ENCODE data around the gene ZNF521. TPM values are rescaled to one million over a fixed set of nuclear protein-coding genes. Genes with fewer than 3 reads are reported as not detected.

The ZNF521 gene
- total RNA-seq, 3 donors from 2014 or later: 30.2 to 67.5 (median 51.8) TPM

- H3K27ac ChIP-seq: no peak overlapping the region
- no peaks in the 10 kb centered on the region for H3K27me3 ChIP-seq
- H3K4me1 ChIP-seq: no peaks in the 10 kb centered on the region
- no peaks in the 10 kb centered on the region for H3K9me3 ChIP-seq
- H3K4me3 ChIP-seq: no peak overlapping the region
- intact Hi-C loops (cut with DNase I; ENCODE audit: low total_unique reads): no loop called here
- H3K36me3 ChIP-seq: no peaks in the 10 kb centered on the region
- DNase-seq (ENCODE audit: low spot score in 2 of 2): no peak
- TF ChIP-seq POLR2AphosphoS5 (IDR thresholded peaks at IDR 0.05): no peak
- TF ChIP-seq CTCF (IDR thresholded peaks at IDR 0.05): no peak
- TF ChIP-seq POLR2A (IDR thresholded peaks at IDR 0.05): no peak
Observed at GRCh38 chr18:25062720-25063119, 289.2 kb downstream of the ZNF521 start.

- TF ChIP-seq CTCF (IDR thresholded peaks at IDR 0.05): no peak
- TF ChIP-seq POLR2A (IDR thresholded peaks at IDR 0.05): no peak
- Histone ChIP-seq H3K27me3 (no peaks in the 10 kb centered on the region), H3K4me1 (no peaks in the 10 kb centered on the region), H3K27ac (no peak overlapping the region), H3K36me3 (no peaks in the 10 kb centered on the region), H3K9me3 (no peaks in the 10 kb centered on the region), H3K4me3 (no peak overlapping the region)
- DNase-seq (ENCODE audit: low spot score in 2 of 2): no peak
- intact Hi-C loops (cut with DNase I; ENCODE audit: low total_unique reads): no loop called here
Observed at GRCh38 chr18:25061395-25061794, 290.6 kb downstream of the ZNF521 start.

GRCh38 chr18:25058521-25058920 is 293.4 kb downstream of the ZNF521 start:
- H3K36me3 ChIP-seq: no peaks in the 10 kb centered on the region
- H3K27me3 ChIP-seq: no peaks in the 10 kb centered on the region
- intact Hi-C loops (cut with DNase I; ENCODE audit: low total_unique reads): no loop called here
- TF ChIP-seq CTCF (IDR thresholded peaks at IDR 0.05): no peak
- H3K4me3 ChIP-seq: no peak overlapping the region
- H3K4me1 ChIP-seq: no peaks in the 10 kb centered on the region
- no peaks in the 10 kb centered on the region for H3K9me3 ChIP-seq
- no peak overlapping the region for H3K27ac ChIP-seq
- DNase-seq (ENCODE audit: low spot score in 2 of 2): no peak

- DNase-seq (ENCODE audit: low spot score in 2 of 2): no peak
- H3K4me1 ChIP-seq: no peaks in the 10 kb centered on the region
- H3K27me3 ChIP-seq: no peaks in the 10 kb centered on the region
- TF ChIP-seq POLR2A (IDR thresholded peaks at IDR 0.05): no peak
- TF ChIP-seq CTCF (IDR thresholded peaks at IDR 0.05): no peak
- TF ChIP-seq POLR2AphosphoS5 (IDR thresholded peaks at IDR 0.05): no peak
- no peaks in the 10 kb centered on the region for H3K36me3 ChIP-seq
- no peak overlapping the region for H3K4me3 ChIP-seq
- no peak overlapping the region for H3K27ac ChIP-seq
- intact Hi-C loops (cut with DNase I; ENCODE audit: low total_unique reads): no loop called here
- H3K9me3 ChIP-seq: no peaks in the 10 kb centered on the region
Observed at GRCh38 chr18:25057491-25058050, 294.4 kb downstream of the ZNF521 start.

- Histone ChIP-seq H3K9me3 (no peaks in the 10 kb centered on the region), H3K4me3 (no peak overlapping the region), H3K36me3 (no peaks in the 10 kb centered on the region), H3K27ac (no peak overlapping the region), H3K27me3 (no peaks in the 10 kb centered on the region), H3K4me1 (no peaks in the 10 kb centered on the region)
- TF ChIP-seq POLR2AphosphoS5 (IDR thresholded peaks at IDR 0.05): no peak
- TF ChIP-seq POLR2A (IDR thresholded peaks at IDR 0.05): no peak
- no peak for TF ChIP-seq CTCF (IDR thresholded peaks at IDR 0.05)
- DNase-seq (ENCODE audit: low spot score in 2 of 2): no peak
- intact Hi-C loops (cut with DNase I; ENCODE audit: low total_unique reads): no loop called here
Observed at GRCh38 chr18:25056429-25056828, 295.5 kb downstream of the ZNF521 start.

All from breast epithelium (tissue), 4 donors.